Measurements from ENCODE around the gene ACADS.

Gene ACADS

DNA sequence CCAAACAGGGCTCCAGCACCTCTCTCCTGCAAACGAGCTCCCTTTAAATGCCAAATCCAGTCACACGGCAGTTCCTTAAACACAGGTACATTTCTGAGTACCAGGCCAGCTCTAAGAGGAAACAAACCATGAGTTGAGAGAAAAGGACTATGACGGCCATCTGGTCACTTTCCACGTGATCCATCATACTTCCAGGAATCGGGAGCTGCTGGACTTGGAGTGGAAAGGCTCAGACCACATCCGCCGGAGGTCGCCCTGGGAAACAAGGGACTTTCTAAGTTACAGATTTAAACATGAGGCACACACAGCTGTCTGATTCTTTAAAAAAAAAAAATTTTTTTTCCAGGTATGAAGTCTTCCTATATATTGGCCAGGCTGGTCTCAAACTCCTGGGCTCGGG is 39.2 kb downstream of the ACADS start:
- no peaks in the 10 kb centered on the region for H3K27me3 ChIP-seq (ENCODE audit: control insufficient read depth, insufficient read depth, low read length, poor library complexity, severe bottlenecking)
- H3K9me3 ChIP-seq (ENCODE audit: control insufficient read depth, low read length) = no peaks in the 10 kb centered on the region
- peaks cover 5% of the 10 kb centered on the region for H3K4me1 ChIP-seq (ENCODE audit: control insufficient read depth, insufficient read depth, low read length)
- no peak overlapping the region for H3K27ac ChIP-seq (ENCODE audit: insufficient read depth, low read depth, low read length, poor library complexity, severe bottlenecking)
- H3K4me3 ChIP-seq (ENCODE audit: insufficient read depth, low read depth, low read length) = no peak overlapping the region
- WGBS, 2 experiments = 89 to 91% methylated on average over 9 of the region's 9 CpGs
- peaks cover 35% of the 10 kb centered on the region for H3K36me3 ChIP-seq (ENCODE audit: control insufficient read depth, insufficient read depth, low read length)

DNA sequence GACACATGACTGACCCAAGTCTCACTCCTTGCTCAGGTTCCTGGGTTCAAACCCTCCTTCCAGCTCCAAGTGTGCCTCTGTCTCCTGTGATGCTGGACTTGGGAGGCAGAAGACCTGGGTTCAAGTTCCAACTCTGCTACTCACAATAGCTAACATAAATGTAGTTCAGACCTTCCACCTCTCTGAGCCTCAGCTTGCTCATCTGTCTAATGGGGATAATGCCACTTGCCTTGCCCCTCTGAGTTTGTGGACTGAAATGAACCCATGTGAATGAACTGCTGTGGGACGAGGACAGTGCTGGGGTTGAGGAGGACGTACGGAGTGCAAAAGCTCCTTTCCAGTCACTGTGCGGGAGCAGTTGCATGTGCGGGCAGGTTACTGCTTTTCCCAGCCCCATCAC is 40.9 kb downstream of the ACADS start:
- Histone ChIP-seq H3K27ac (ENCODE audit: insufficient read depth, low read depth, low read length, poor library complexity, severe bottlenecking) (no peak overlapping the region), H3K4me1 (ENCODE audit: control insufficient read depth, insufficient read depth, low read length) (peaks cover 17% of the 10 kb centered on the region), H3K9me3 (ENCODE audit: control insufficient read depth, low read length) (no peaks in the 10 kb centered on the region), H3K4me3 (ENCODE audit: insufficient read depth, low read depth, low read length) (no peak overlapping the region), H3K27me3 (ENCODE audit: control insufficient read depth, insufficient read depth, low read length, poor library complexity, severe bottlenecking) (no peaks in the 10 kb centered on the region), H3K36me3 (ENCODE audit: control insufficient read depth, insufficient read depth, low read length) (peaks cover 35% of the 10 kb centered on the region)
- 74 to 75% methylated on average over 5 of the region's 5 CpGs for WGBS, 2 experiments

DNA sequence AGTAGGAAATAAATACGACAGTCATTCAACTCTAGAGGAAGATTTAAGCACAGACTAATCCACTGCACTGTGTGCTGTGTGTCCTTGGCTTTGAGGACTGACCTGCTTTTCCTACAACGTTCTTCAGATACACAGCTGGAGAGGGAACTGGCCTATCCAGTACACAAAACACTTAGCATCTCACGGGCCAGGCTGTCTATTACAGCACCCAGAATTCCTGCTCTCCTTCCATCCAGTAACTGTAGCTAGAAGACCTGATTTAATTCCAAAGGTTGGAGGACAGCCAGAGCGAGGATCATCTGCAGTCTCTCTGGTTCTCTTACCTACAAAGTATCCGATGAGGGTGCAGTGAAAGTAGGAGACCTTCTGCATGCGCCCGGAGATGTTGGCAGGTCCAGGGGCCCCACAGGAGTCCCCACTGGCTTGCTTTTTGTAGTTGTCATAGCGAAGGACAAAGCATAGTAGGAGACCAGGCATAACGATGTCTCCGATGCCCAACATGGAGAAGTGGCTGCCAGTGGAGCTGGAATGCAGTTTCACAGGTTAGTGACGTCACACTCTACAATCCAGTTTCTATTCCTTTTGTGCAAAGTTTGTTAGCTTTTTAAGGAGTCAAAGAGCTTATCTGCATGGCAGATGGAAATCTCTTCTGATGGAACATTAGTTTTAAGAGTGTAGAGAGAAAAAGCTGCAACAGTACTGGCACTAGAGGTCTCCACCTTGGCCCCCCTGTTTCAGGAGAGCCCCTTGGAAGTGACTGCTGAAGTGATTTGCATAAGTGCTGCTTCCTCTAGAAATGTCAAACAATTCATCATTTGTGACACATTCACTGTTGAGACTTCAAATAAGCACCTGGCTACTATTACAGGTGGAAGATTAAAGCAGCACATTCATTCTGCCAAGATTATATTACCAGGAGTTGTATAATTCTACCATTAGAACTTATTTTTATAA is 41.7 kb downstream of the ACADS start:
- Histone ChIP-seq H3K27ac (ENCODE audit: insufficient read depth, low read depth, low read length, poor library complexity, severe bottlenecking) (no peak overlapping the region), H3K27me3 (ENCODE audit: control insufficient read depth, insufficient read depth, low read length, poor library complexity, severe bottlenecking) (no peaks in the 10 kb centered on the region), H3K36me3 (ENCODE audit: control insufficient read depth, insufficient read depth, low read length) (peaks cover 35% of the 10 kb centered on the region), H3K4me1 (ENCODE audit: control insufficient read depth, insufficient read depth, low read length) (peaks cover 22% of the 10 kb centered on the region), H3K9me3 (ENCODE audit: control insufficient read depth, low read length) (no peaks in the 10 kb centered on the region), H3K4me3 (ENCODE audit: insufficient read depth, low read depth, low read length) (no peak overlapping the region)
- WGBS, 2 experiments = 94% methylated on average over 11 of the region's 11 CpGs

DNA sequence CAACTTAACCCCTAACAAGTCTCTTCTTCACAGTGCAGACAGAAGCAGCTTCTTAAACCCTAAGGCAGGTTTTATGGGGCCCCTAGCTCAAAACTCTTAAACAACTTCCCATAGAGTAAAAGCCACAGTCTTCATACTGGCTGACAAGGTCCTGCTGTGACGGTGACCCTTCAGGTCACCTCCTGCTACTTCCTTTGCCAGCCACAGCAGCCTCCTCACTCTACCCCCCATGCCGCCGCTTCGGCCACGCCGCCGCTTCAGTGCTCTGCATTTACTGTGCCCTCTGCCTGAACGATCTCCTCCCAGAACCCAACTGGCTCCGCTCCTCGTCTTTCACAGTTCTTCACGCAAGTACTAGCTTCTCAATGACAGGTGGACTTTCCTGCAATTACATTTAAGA is 45.5 kb downstream of the ACADS start:
- Histone ChIP-seq H3K27me3 (ENCODE audit: control insufficient read depth, insufficient read depth, low read length, poor library complexity, severe bottlenecking) (no peaks in the 10 kb centered on the region), H3K9me3 (ENCODE audit: control insufficient read depth, low read length) (no peaks in the 10 kb centered on the region), H3K27ac (ENCODE audit: insufficient read depth, low read depth, low read length, poor library complexity, severe bottlenecking) (peak overlapping the region; percentile 76), H3K4me1 (ENCODE audit: control insufficient read depth, insufficient read depth, low read length) (peaks cover 23% of the 10 kb centered on the region), H3K36me3 (ENCODE audit: control insufficient read depth, insufficient read depth, low read length) (peaks cover 24% of the 10 kb centered on the region), H3K4me3 (ENCODE audit: insufficient read depth, low read depth, low read length) (no peak overlapping the region)
- WGBS, 2 experiments = 15 to 21% methylated on average over 11 of the region's 11 CpGs

DNA sequence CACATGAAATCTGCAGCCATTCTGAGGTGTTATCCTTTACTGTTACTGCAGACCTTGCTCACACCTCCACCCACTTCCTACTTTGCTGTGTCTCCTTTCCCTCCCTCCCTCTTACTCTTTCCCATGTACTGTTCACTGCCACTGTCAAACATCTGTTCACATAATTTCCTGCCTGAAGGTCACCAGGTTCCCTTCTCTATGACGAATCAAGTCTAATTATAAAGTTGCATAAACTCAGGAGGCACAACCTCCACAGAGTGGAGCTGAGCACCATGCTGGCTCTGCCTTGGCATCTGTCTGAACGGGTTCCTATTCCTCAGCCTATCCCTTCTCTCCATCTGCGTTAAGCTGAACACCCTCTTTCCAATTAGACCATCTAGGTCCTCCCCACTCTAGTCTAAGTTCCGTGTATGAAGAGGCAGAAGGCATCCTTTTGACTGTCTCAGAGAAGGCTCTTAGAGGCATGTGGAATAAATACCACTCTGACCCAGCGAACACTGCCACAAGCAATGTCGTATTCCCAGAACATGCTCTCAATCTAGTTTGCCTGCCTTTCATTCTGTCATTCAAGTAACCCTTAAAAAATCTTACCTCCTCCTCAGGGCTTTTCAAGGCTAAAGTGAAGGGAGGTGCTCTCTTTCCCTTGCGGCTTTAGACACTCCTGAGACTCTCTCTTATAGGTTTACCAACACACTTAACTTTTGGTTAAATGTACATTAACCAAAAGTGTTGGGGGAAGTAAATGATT is 48.7 kb downstream of the ACADS start:
- H3K4me1 ChIP-seq (ENCODE audit: control insufficient read depth, insufficient read depth, low read length) = peaks cover 23% of the 10 kb centered on the region
- H3K36me3 ChIP-seq (ENCODE audit: control insufficient read depth, insufficient read depth, low read length) = no peaks in the 10 kb centered on the region
- H3K4me3 ChIP-seq (ENCODE audit: insufficient read depth, low read depth, low read length) = no peak overlapping the region
- 90 to 94% methylated on average over 6 to 7 of the region's 7 CpGs for WGBS, 2 experiments
- H3K27me3 ChIP-seq (ENCODE audit: control insufficient read depth, insufficient read depth, low read length, poor library complexity, severe bottlenecking) = no peaks in the 10 kb centered on the region
- H3K9me3 ChIP-seq (ENCODE audit: control insufficient read depth, low read length) = no peaks in the 10 kb centered on the region
- no peak overlapping the region for H3K27ac ChIP-seq (ENCODE audit: insufficient read depth, low read depth, low read length, poor library complexity, severe bottlenecking)

DNA sequence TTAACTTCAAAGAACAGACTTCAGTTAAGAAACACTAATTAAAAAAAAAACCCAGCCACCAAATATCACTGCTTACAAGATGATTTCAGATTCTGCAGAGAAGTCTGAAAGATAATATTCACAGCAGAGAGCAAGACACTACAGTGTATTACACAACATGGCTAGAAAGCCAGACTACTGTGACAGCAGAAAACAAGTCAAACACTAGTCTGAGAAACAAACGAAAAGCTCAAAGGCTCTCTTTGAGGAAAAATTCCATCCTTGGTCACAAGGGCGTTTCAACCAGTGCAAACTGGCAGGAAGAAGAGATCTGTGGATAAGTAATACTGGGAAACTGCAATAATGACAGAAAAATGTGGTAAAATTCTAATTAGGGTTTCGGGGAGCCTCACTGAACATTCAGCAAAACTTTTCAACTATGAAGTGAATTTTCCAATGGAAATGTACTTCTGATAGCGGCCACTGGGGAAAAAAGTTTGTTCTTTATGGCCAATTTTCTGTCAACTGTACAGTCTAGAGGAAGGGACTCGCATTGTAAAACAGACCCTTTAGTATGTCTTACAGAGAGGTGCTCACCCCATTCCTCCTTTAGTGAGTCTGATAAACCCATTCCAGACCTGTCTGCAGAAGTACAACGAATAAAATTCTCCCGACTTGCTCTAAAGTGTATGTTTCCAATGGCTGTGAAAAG is 50.4 kb downstream of the ACADS start:
- H3K36me3 ChIP-seq (ENCODE audit: control insufficient read depth, insufficient read depth, low read length) = no peaks in the 10 kb centered on the region
- 90 to 91% methylated on average over 7 of the region's 7 CpGs for WGBS, 2 experiments
- H3K27me3 ChIP-seq (ENCODE audit: control insufficient read depth, insufficient read depth, low read length, poor library complexity, severe bottlenecking) = no peaks in the 10 kb centered on the region
- H3K9me3 ChIP-seq (ENCODE audit: control insufficient read depth, low read length) = no peaks in the 10 kb centered on the region
- H3K4me3 ChIP-seq (ENCODE audit: insufficient read depth, low read depth, low read length) = no peak overlapping the region
- H3K4me1 ChIP-seq (ENCODE audit: control insufficient read depth, insufficient read depth, low read length) = peaks cover 14% of the 10 kb centered on the region
- no peak overlapping the region for H3K27ac ChIP-seq (ENCODE audit: insufficient read depth, low read depth, low read length, poor library complexity, severe bottlenecking)

DNA sequence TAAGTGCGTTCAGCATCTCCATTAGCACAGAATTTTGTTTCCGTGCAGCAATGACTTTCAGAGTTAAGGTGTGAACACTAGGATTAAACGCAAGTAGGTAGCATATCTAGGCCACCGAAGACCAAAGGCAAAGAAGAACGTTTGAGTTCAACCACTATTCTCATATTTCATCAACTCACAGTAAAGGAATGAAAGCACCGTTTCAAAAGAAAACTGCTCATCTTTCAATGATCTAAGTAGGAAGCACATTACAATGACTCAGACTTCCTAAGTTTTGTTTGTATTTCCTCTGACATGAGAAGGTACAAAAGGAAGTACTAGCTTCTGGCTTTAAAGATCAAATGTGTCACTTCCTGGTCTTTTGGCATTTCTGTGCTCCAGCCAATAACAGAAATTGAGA is 57.6 kb downstream of the ACADS start:
- H3K9me3 ChIP-seq (ENCODE audit: control insufficient read depth, low read length) = no peaks in the 10 kb centered on the region
- no peaks in the 10 kb centered on the region for H3K4me1 ChIP-seq (ENCODE audit: control insufficient read depth, insufficient read depth, low read length)
- WGBS, 2 experiments = 94% methylated on average over 6 of the region's 6 CpGs
- H3K4me3 ChIP-seq (ENCODE audit: insufficient read depth, low read depth, low read length) = no peak overlapping the region
- H3K36me3 ChIP-seq (ENCODE audit: control insufficient read depth, insufficient read depth, low read length) = peaks cover 7% of the 10 kb centered on the region
- no peak overlapping the region for H3K27ac ChIP-seq (ENCODE audit: insufficient read depth, low read depth, low read length, poor library complexity, severe bottlenecking)
- H3K27me3 ChIP-seq (ENCODE audit: control insufficient read depth, insufficient read depth, low read length, poor library complexity, severe bottlenecking) = no peaks in the 10 kb centered on the region

DNA sequence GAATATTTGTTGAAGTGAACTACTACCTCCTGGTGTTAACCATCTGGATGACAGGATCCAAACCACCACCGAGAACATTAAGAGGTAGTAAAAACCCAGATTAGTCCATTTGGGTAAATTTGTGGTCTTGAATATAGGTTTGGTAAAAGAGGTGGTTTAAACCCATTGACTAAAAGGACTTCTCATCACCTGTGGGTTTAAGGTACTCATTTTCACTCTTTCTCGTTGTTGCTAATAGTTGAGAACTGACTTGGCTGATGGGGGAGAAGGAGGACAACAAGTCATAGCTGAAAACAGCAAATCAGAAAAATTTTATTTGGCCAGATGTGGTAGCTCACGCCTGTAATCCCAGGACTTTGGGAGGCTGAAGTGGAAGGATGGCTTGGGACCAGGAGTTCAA is 59.2 kb downstream of the ACADS start:
- Histone ChIP-seq H3K4me1 (ENCODE audit: control insufficient read depth, insufficient read depth, low read length) (no peaks in the 10 kb centered on the region), H3K36me3 (ENCODE audit: control insufficient read depth, insufficient read depth, low read length) (peaks cover 7% of the 10 kb centered on the region), H3K4me3 (ENCODE audit: insufficient read depth, low read depth, low read length) (no peak overlapping the region), H3K27ac (ENCODE audit: insufficient read depth, low read depth, low read length, poor library complexity, severe bottlenecking) (no peak overlapping the region), H3K27me3 (ENCODE audit: control insufficient read depth, insufficient read depth, low read length, poor library complexity, severe bottlenecking) (no peaks in the 10 kb centered on the region), H3K9me3 (ENCODE audit: control insufficient read depth, low read length) (no peaks in the 10 kb centered on the region)
- 90 to 98% methylated on average over 3 of the region's 3 CpGs for WGBS, 2 experiments

DNA sequence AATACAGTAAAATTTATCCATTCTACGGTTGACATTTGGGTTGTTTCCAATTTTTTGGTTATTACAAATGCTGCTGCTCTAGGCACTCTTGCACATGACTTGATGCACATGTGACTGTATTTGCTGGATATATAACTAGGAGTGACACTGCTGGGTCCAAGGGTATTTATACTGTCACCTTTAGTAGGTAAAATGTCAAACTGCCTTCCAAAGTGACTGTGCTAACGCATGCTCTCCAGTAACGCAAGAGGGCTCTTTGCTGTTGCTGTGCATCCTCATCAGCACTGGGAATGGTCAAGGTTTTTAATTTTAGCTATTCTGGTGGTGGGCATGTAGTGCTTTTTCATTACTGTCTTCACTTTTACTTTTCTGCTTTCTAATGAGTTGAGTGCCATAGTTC is 62.3 kb downstream of the ACADS start:
- Histone ChIP-seq H3K27me3 (ENCODE audit: control insufficient read depth, insufficient read depth, low read length, poor library complexity, severe bottlenecking) (no peaks in the 10 kb centered on the region), H3K4me3 (ENCODE audit: insufficient read depth, low read depth, low read length) (no peak overlapping the region), H3K4me1 (ENCODE audit: control insufficient read depth, insufficient read depth, low read length) (no peaks in the 10 kb centered on the region), H3K27ac (ENCODE audit: insufficient read depth, low read depth, low read length, poor library complexity, severe bottlenecking) (no peak overlapping the region), H3K9me3 (ENCODE audit: control insufficient read depth, low read length) (no peaks in the 10 kb centered on the region), H3K36me3 (ENCODE audit: control insufficient read depth, insufficient read depth, low read length) (no peaks in the 10 kb centered on the region)
- WGBS, 2 experiments = 95 to 97% methylated on average over 3 of the region's 3 CpGs
